HFF-Myc (cell line): ENCODE data around the gene ZNF81.

ENCODE experiments used
- DNase-seq: peaks from one replicate; pipeline ENCODE4 v3.0.0-alpha.2; 2011; ENCODE audit warnings: low read depth; ENCODE audit errors: extremely low read depth
- H3K4me3 ChIP-seq: replicated peaks from 2 replicates; pipeline ENCODE4 v1.5.1; 2011; ENCODE audit warnings: low read depth, mild to moderate bottlenecking, control low read depth, low read length
- CTCF ChIP-seq: IDR thresholded peaks from 2 replicates; pipeline ENCODE4 v1.5.1; 2012; ENCODE audit warnings: mild to moderate bottlenecking, low read depth, low read length, control low read depth; ENCODE audit errors: missing control alignments

The ZNF81 gene

GRCh38 chrX:47807548-47807947 lies 29.2 kb upstream of the ZNF81 start:
- no peak for TF ChIP-seq CTCF
- no peak overlapping the region for H3K4me3 ChIP-seq
- DNase-seq = no peak

GRCh38 chrX:47808904-47809788 lies 27.6 kb upstream of the ZNF81 start:
- H3K4me3 ChIP-seq = no peak overlapping the region
- no peak for DNase-seq
- TF ChIP-seq CTCF = no peak

- no peak overlapping the region for H3K4me3 ChIP-seq
- TF ChIP-seq CTCF = no peak
- DNase-seq = no peak
Observed at GRCh38 chrX:47814851-47815250, 21.9 kb upstream of the ZNF81 start.

GRCh38 chrX:47815901-47816845 lies 20.5 kb upstream of the ZNF81 start:
- no peak for DNase-seq
- H3K4me3 ChIP-seq = no peak overlapping the region
- no peak for TF ChIP-seq CTCF

GRCh38 chrX:47817421-47817820 lies 19.3 kb upstream of the ZNF81 start:
- no peak overlapping the region for H3K4me3 ChIP-seq
- TF ChIP-seq CTCF = no peak
- no peak for DNase-seq

- no peak overlapping the region for H3K4me3 ChIP-seq
- DNase-seq = no peak
- no peak for TF ChIP-seq CTCF
Observed at GRCh38 chrX:47817897-47818296, 18.8 kb upstream of the ZNF81 start.
